Peyer's patch (tissue), 4 donors: ENCODE measurements around the gene VSTM4. TPM values are rescaled to one million over a fixed set of nuclear protein-coding genes. Genes with fewer than 3 reads are reported as not detected.

ENCODE experiments used
- DNase-seq, 3 donors: peaks; one replicate each; pipeline ENCODE4 v3.0.0-alpha.2; 2017 to 2019
- H3K27ac ChIP-seq, 4 donors: fragments of 200-600 bp; sonication (generic); one replicate each; pipeline ENCODE4 v1.5.1; 2016 to 2019
- H3K27me3 ChIP-seq, 2 donors: fragments of 200-600 bp; sonication (generic); one replicate each; pipeline ENCODE4 v1.5.1; 2019
- H3K36me3 ChIP-seq, 3 donors: fragments of 200-600 bp; sonication (generic); one replicate each; pipeline ENCODE4 v1.5.1; 2016 to 2019
- H3K4me1 ChIP-seq, 4 donors: fragments of 200-600 bp; sonication (generic); one replicate each; pipeline ENCODE4 v1.5.1; 2016 to 2019
- H3K4me3 ChIP-seq, 4 donors: fragments of 200-600 bp; sonication (generic); 1 replicate in 3 of 4; 2 replicates in 1 of 4; pipeline ENCODE4 v1.5.1; 2016 to 2019; ENCODE audit warnings: mild to moderate bottlenecking in 1 of 4
- H3K9me3 ChIP-seq, 4 donors: fragments of 200-600 bp; sonication (generic); one replicate each; pipeline ENCODE4 v1.5.1; 2016 to 2019; ENCODE audit warnings: mild to moderate bottlenecking in 1 of 4
- CTCF ChIP-seq, 6 experiments: fragments of 450-650 bp in 4 of 6; fragments of 200-600 bp in 2 of 6; sonication (generic) in 1 of 6; IDR thresholded peaks; one replicate each; pipeline ENCODE4 v1.5.1; 2017 to 2019; ENCODE audit warnings: antibody characterized with exemption in 6 of 6, mild to moderate bottlenecking in 3 of 6, moderate library complexity in 1 of 6
- POLR2A ChIP-seq, 2 donors: fragments of 450-650 bp; IDR thresholded peaks; one replicate each; pipeline ENCODE4 v1.5.1; 2017; ENCODE audit warnings: antibody characterized with exemption in 2 of 2, mild to moderate bottlenecking in 2 of 2, moderate library complexity in 2 of 2
- total RNA-seq, 4 donors: library from RNA; depleted of rRNA; stranded (reverse); fragments of >200 nt; gene quantifications; one replicate each; pipeline ENCODE4 v1.1.0, GENCODE V29; 2016

VSTM4 gene
- total RNA-seq, 4 donors from 2014 or later: 1.7 to 4.7 (median 3.8) TPM

GRCh38 chr10:49151025-49151445 lies 35.7 kb upstream of the VSTM4 start:
- H3K9me3 ChIP-seq: no peaks in the 10 kb centered on the region
- no peak for TF ChIP-seq CTCF (IDR thresholded peaks at IDR 0.05)
- no peak for TF ChIP-seq POLR2A (IDR thresholded peaks at IDR 0.05)
- H3K4me1 ChIP-seq: no peaks in the 10 kb centered on the region
- H3K4me3 ChIP-seq: no peak overlapping the region
- DNase-seq: no peak
- H3K27ac ChIP-seq: no peak overlapping the region
- no peaks in the 10 kb centered on the region for H3K36me3 ChIP-seq
- no peaks in the 10 kb centered on the region for H3K27me3 ChIP-seq

GRCh38 chr10:49150426-49150825 lies 35.1 kb upstream of the VSTM4 start:
- TF ChIP-seq POLR2A (IDR thresholded peaks at IDR 0.05) (no peak), CTCF (IDR thresholded peaks at IDR 0.05) (no peak)
- no peaks in the 10 kb centered on the region for H3K27me3 ChIP-seq
- H3K36me3 ChIP-seq: no peaks in the 10 kb centered on the region

GRCh38 chr10:49149881-49150280 lies 34.6 kb upstream of the VSTM4 start:
- no peak for TF ChIP-seq POLR2A (IDR thresholded peaks at IDR 0.05)
- TF ChIP-seq CTCF (IDR thresholded peaks at IDR 0.05): no peak
- no peak for DNase-seq
- no peak overlapping the region for H3K27ac ChIP-seq
- no peak overlapping the region for H3K4me3 ChIP-seq
- no peaks in the 10 kb centered on the region for H3K9me3 ChIP-seq
- H3K4me1 ChIP-seq: no peaks in the 10 kb centered on the region
- H3K27me3 ChIP-seq: no peaks in the 10 kb centered on the region
- no peaks in the 10 kb centered on the region for H3K36me3 ChIP-seq

More at GRCh38 chr10:49150426-49150825, 35.1 kb upstream of the VSTM4 start:
- Histone ChIP-seq H3K27ac (no peak overlapping the region), H3K4me3 (no peak overlapping the region), H3K9me3 (no peaks in the 10 kb centered on the region), H3K4me1 (no peaks in the 10 kb centered on the region)
- DNase-seq: no peak

- no peak for DNase-seq
- Histone ChIP-seq H3K27ac (no peak overlapping the region), H3K4me1 (no peaks in the 10 kb centered on the region), H3K4me3 (no peak overlapping the region), H3K27me3 (no peaks in the 10 kb centered on the region), H3K9me3 (no peaks in the 10 kb centered on the region), H3K36me3 (no peaks in the 10 kb centered on the region)
- TF ChIP-seq POLR2A (IDR thresholded peaks at IDR 0.05) (no peak), CTCF (IDR thresholded peaks at IDR 0.05) (no peak)
Observed at GRCh38 chr10:49144058-49144720, 28.9 kb upstream of the VSTM4 start.

- Histone ChIP-seq H3K36me3 (no peaks in the 10 kb centered on the region), H3K4me1 (no peaks in the 10 kb centered on the region), H3K27me3 (no peaks in the 10 kb centered on the region), H3K4me3 (no peak overlapping the region), H3K9me3 (no peaks in the 10 kb centered on the region), H3K27ac (no peak overlapping the region)
- DNase-seq: no peak
- no peak for TF ChIP-seq CTCF (IDR thresholded peaks at IDR 0.05)
- TF ChIP-seq POLR2A (IDR thresholded peaks at IDR 0.05): no peak
Observed at GRCh38 chr10:49143249-49143648, 27.9 kb upstream of the VSTM4 start.
